Liver (tissue), 9 donors: Measurements from ENCODE around the gene INSC. TPM values are rescaled to one million over a fixed set of nuclear protein-coding genes. Genes with fewer than 3 reads are reported as not detected.

Experiments
- DNase-seq: peaks from one replicate; pipeline ENCODE4 v3.0.0-alpha.2; 2017; ENCODE audit warnings: low spot score
- H3K27ac ChIP-seq, 2 donors: one replicate each; pipeline ENCODE4 v1.7.0; 2013; ENCODE audit warnings: inconsistent platforms in 2 of 2, low read length in 2 of 2, control low read depth in 1 of 2, low read depth in 1 of 2, mild to moderate bottlenecking in 1 of 2
- H3K27me3 ChIP-seq, 4 donors: one replicate each; pipeline versions ENCODE4 v1.6.1 to v1.7.0; 2013; ENCODE audit warnings: low read length in 3 of 4, inconsistent platforms in 1 of 4, mild to moderate bottlenecking in 1 of 4, moderate library complexity in 1 of 4; ENCODE audit not compliant: control insufficient read depth in 4 of 4, insufficient read depth in 4 of 4
- H3K36me3 ChIP-seq, 4 donors: one replicate each; pipeline versions ENCODE4 v1.6.1 to v1.7.0; 2013; ENCODE audit warnings: low read length in 3 of 4, mild to moderate bottlenecking in 3 of 4, low read depth in 1 of 4, moderate library complexity in 1 of 4; ENCODE audit not compliant: control insufficient read depth in 4 of 4, insufficient read depth in 3 of 4
- H3K4me1 ChIP-seq, 4 donors: one replicate each; pipeline versions ENCODE4 v1.6.1 to v1.7.0; 2013; ENCODE audit warnings: low read length in 3 of 4, mild to moderate bottlenecking in 3 of 4, moderate library complexity in 1 of 4; ENCODE audit not compliant: control insufficient read depth in 4 of 4, insufficient read depth in 4 of 4
- H3K4me3 ChIP-seq, 3 donors: one replicate each; pipeline versions ENCODE4 v1.6.1 to v1.7.0; 2013; ENCODE audit warnings: low read length in 3 of 3, control low read depth in 1 of 3, low read depth in 1 of 3, mild to moderate bottlenecking in 1 of 3
- H3K9ac ChIP-seq, 2 donors: one replicate each; pipeline ENCODE4 v1.7.0; 2013; ENCODE audit warnings: low read length in 2 of 2, mild to moderate bottlenecking in 2 of 2, moderate library complexity in 2 of 2, control low read depth in 1 of 2, low read depth in 1 of 2
- H3K9me3 ChIP-seq, 4 donors: one replicate each; pipeline versions ENCODE4 v1.6.1 to v1.7.0; 2013; ENCODE audit warnings: low read length in 3 of 4; ENCODE audit not compliant: control insufficient read depth in 4 of 4
- EGR1 ChIP-seq, 2 donors: IDR thresholded peaks; 2 replicates each; pipeline ENCODE4 v1.6.1; 2016 to 2018; ENCODE audit warnings: antibody characterized with exemption in 2 of 2, low read depth in 2 of 2
- FOXA1 ChIP-seq: IDR thresholded peaks from 2 replicates; pipeline ENCODE4 v1.6.1; 2016; ENCODE audit warnings: antibody characterized with exemption
- FOXA2 ChIP-seq: IDR thresholded peaks from 2 replicates; pipeline ENCODE4 v1.6.1; 2016; ENCODE audit warnings: antibody characterized with exemption
- HNF4G ChIP-seq: IDR thresholded peaks from 2 replicates; pipeline ENCODE4 v1.6.1; 2016; ENCODE audit warnings: antibody characterized with exemption
- JUND ChIP-seq, 2 donors: IDR thresholded peaks; 2 replicates each; pipeline ENCODE4 v1.6.1; 2016; ENCODE audit warnings: antibody characterized with exemption in 2 of 2
- NR2F2 ChIP-seq: IDR thresholded peaks from 2 replicates; pipeline ENCODE4 v1.6.1; 2016; ENCODE audit warnings: antibody characterized with exemption
- RXRA ChIP-seq, 2 donors: IDR thresholded peaks; 2 replicates each; pipeline ENCODE4 v1.6.1; 2017 to 2018; ENCODE audit warnings: antibody characterized with exemption in 2 of 2, mild to moderate bottlenecking in 1 of 2
- SP1 ChIP-seq: IDR thresholded peaks from 2 replicates; pipeline ENCODE4 v1.6.1; 2018; ENCODE audit warnings: antibody characterized with exemption, mild to moderate bottlenecking
- TAF1 ChIP-seq: conservative IDR thresholded peaks from 2 replicates; pipeline ENCODE4 v1.6.1; 2016; ENCODE audit warnings: antibody characterized with exemption, mild to moderate bottlenecking
- WGBS: extraction: QIAGEN DNeasy Blood & Tissue Kit; methylation state at CpG from one replicate; pipeline ENCODE4 v1.1.7; 2013; 5-methylcytosine and 5-hydroxymethylcytosine counted together
- polyA plus RNA-seq, 2 donors: library from polyadenylated mRNA; stranded (reverse) in 1 of 2; unstranded in 1 of 2; fragments of 200-250 nt in 1 of 2; fragments of >200 nt in 1 of 2; fragmentation: Nextera tagmentation in 1 of 2; extraction: Ambion mirVana in 1 of 2; gene quantifications; one replicate each; pipeline versions ENCODE4 v1.2.1 to v1.2.3, GENCODE V29; 2013 to 2015
- total RNA-seq, 2 donors: library from RNA; depleted of rRNA; stranded (reverse); fragments of >200 nt; gene quantifications; one replicate each; pipeline ENCODE4 v1.2.3, GENCODE V29; 2014
- TF ChIP-seq, protein P1 (sequence below): IDR thresholded peaks from 2 replicates; pipeline ENCODE4 v1.6.1; 2016; ENCODE audit warnings: antibody characterized with exemption
- TF ChIP-seq, protein P2 (sequence below): IDR thresholded peaks from 2 replicates; pipeline ENCODE4 v1.6.1; 2016; ENCODE audit warnings: antibody characterized with exemption, mild to moderate bottlenecking
- TF ChIP-seq, protein P3 (sequence below): fragments of 150-350 bp; IDR thresholded peaks from 2 replicates; pipeline ENCODE4 v1.5.1; 2017; ENCODE audit warnings: improper control_type of control experiment, low read depth, low read length; ENCODE audit not compliant: missing input control
- donor health status: healthy.
- donor health status: healthy.
- donor health status: healthy.
- donor health status: healthy.
- donor health status: healthy.

Gene INSC
- total and polyA plus RNA-seq, 4 donors = 0.02 to 0.25 (median 0.12) TPM

DNA sequence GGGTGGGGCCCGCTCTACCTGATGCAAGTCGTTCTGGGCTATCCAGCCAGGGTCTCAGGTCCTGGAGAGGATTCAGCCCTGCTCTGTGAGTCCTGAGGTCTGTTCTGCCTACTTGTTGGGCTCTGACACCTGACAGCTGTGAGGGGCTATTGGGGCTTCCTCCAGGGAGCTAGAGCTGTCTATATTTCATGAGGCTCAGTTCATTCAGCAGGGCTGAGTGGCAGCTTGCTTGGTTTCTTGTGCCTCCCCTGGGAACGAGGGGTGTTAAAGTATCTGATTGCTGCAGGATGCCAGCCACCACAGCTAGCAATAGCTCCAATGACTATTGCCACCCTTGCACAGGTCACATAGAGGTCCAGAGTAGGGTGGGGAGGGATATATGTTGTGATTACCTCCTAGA lies 26.7 kb downstream of the INSC start:
- H3K4me3 ChIP-seq = no peak overlapping the region
- H3K27me3 ChIP-seq = no peaks in the 10 kb centered on the region
- WGBS = 96% methylated on average over 3 of the region's 3 CpGs
- H3K36me3 ChIP-seq = no peaks in the 10 kb centered on the region
- no peak for DNase-seq
- no peak overlapping the region for H3K9ac ChIP-seq
- TF ChIP-seq HNF4G (no peak), NR2F2 (no peak)
- TF ChIP-seq, protein P1, sequence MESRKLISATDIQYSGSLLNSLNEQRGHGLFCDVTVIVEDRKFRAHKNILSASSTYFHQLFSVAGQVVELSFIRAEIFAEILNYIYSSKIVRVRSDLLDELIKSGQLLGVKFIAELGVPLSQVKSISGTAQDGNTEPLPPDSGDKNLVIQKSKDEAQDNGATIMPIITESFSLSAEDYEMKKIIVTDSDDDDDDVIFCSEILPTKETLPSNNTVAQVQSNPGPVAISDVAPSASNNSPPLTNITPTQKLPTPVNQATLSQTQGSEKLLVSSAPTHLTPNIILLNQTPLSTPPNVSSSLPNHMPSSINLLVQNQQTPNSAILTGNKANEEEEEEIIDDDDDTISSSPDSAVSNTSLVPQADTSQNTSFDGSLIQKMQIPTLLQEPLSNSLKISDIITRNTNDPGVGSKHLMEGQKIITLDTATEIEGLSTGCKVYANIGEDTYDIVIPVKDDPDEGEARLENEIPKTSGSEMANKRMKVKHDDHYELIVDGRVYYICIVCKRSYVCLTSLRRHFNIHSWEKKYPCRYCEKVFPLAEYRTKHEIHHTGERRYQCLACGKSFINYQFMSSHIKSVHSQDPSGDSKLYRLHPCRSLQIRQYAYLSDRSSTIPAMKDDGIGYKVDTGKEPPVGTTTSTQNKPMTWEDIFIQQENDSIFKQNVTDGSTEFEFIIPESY = no peak
- TF ChIP-seq, protein P2, sequence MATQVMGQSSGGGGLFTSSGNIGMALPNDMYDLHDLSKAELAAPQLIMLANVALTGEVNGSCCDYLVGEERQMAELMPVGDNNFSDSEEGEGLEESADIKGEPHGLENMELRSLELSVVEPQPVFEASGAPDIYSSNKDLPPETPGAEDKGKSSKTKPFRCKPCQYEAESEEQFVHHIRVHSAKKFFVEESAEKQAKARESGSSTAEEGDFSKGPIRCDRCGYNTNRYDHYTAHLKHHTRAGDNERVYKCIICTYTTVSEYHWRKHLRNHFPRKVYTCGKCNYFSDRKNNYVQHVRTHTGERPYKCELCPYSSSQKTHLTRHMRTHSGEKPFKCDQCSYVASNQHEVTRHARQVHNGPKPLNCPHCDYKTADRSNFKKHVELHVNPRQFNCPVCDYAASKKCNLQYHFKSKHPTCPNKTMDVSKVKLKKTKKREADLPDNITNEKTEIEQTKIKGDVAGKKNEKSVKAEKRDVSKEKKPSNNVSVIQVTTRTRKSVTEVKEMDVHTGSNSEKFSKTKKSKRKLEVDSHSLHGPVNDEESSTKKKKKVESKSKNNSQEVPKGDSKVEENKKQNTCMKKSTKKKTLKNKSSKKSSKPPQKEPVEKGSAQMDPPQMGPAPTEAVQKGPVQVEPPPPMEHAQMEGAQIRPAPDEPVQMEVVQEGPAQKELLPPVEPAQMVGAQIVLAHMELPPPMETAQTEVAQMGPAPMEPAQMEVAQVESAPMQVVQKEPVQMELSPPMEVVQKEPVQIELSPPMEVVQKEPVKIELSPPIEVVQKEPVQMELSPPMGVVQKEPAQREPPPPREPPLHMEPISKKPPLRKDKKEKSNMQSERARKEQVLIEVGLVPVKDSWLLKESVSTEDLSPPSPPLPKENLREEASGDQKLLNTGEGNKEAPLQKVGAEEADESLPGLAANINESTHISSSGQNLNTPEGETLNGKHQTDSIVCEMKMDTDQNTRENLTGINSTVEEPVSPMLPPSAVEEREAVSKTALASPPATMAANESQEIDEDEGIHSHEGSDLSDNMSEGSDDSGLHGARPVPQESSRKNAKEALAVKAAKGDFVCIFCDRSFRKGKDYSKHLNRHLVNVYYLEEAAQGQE = no peak
- no peaks in the 10 kb centered on the region for H3K9me3 ChIP-seq
- H3K4me1 ChIP-seq = peaks cover 7 to 18% (median 10%) of the 10 kb centered on the region in 4 donors
- no peak overlapping the region for H3K27ac ChIP-seq

DNA sequence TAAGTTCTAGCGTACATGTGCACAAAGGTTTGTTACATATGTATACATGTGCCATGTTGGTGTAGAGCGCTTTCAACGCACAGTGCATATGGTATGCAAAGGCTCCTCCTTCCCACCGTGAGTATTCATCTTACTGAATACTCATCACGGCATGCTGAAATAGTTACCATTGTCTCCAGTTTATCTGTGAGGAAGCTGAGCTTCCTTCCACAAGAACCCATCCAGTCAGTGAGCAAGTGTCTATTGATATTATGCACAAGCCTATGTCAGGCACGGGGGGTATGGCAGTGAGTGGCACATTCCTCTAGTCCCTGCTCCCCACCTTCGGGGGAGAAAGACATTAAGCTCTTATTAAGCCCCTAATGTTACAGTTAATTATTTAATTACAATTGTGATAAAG lies 28.1 kb downstream of the INSC start:
- no peaks in the 10 kb centered on the region for H3K36me3 ChIP-seq
- H3K4me1 ChIP-seq = peaks cover 7 to 18% (median 10%) of the 10 kb centered on the region in 4 donors
- no peak overlapping the region for H3K9ac ChIP-seq
- TF ChIP-seq JUND (IDR thresholded peaks at IDR 0.05) (no peak), FOXA1 (no peak), EGR1 (IDR thresholded peaks at IDR 0.05; ENCODE audit: low read depth in 2 of 2) (no peak), TAF1 (no peak), RXRA (IDR thresholded peaks at IDR 0.05) (no peak), FOXA2 (no peak), SP1 (no peak), HNF4G (no peak)
- TF ChIP-seq, protein P3, sequence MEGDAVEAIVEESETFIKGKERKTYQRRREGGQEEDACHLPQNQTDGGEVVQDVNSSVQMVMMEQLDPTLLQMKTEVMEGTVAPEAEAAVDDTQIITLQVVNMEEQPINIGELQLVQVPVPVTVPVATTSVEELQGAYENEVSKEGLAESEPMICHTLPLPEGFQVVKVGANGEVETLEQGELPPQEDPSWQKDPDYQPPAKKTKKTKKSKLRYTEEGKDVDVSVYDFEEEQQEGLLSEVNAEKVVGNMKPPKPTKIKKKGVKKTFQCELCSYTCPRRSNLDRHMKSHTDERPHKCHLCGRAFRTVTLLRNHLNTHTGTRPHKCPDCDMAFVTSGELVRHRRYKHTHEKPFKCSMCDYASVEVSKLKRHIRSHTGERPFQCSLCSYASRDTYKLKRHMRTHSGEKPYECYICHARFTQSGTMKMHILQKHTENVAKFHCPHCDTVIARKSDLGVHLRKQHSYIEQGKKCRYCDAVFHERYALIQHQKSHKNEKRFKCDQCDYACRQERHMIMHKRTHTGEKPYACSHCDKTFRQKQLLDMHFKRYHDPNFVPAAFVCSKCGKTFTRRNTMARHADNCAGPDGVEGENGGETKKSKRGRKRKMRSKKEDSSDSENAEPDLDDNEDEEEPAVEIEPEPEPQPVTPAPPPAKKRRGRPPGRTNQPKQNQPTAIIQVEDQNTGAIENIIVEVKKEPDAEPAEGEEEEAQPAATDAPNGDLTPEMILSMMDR = no peak
- TF ChIP-seq, protein P1 = no peak
- H3K27me3 ChIP-seq = no peaks in the 10 kb centered on the region
- WGBS = 78% methylated on average over 7 of the region's 7 CpGs
- no peak for DNase-seq
- H3K9me3 ChIP-seq = no peaks in the 10 kb centered on the region
- no peak overlapping the region for H3K4me3 ChIP-seq
- H3K27ac ChIP-seq = no peak overlapping the region
